ENCODE measurements around the gene CUTA. TPM values are rescaled to one million over a fixed set of nuclear protein-coding genes. Genes with fewer than 3 reads are reported as not detected.

Gene CUTA
- polyA plus RNA-seq, 1 of the 3 experiments (the other 2 are of a cell fraction), result 444 TPM

GRCh38 chr6:33373960-33374910, 43.7 kb downstream of the CUTA start:
- WGBS (ENCODE audit: low lambda C conversion rate), result 80% methylated on average over 8 of the region's 8 CpGs
- Histone ChIP-seq H3K79me2 (ENCODE audit: insufficient read depth) (no peaks in the 10 kb centered on the region), H3F3A (replicated peaks; ENCODE audit: insufficient read depth) (no peaks in the 10 kb centered on the region), H3K36me3 (replicated peaks in 1 of 2; ENCODE audit: control insufficient read depth in 1 of 2, insufficient read depth in 2 of 2, low read length in 1 of 2) (no peaks in the 10 kb centered on the region), H3K27ac (ENCODE audit: low read depth in 2 of 2, low read length in 1 of 2) (peak overlapping the region in 1 of 2 experiments; percentile 35; a peak in 1 of 4 replicates), H4K20me1 (ENCODE audit: insufficient read depth) (no peaks in the 10 kb centered on the region), H3K4me2 (no peak overlapping the region), H2AFZ (ENCODE audit: low read depth) (no peak overlapping the region), H3K9ac (no peak overlapping the region), H3K4me1 (ENCODE audit: control insufficient read depth in 1 of 2, insufficient read depth in 2 of 2, low read depth in 1 of 2, low read length in 1 of 2) (peaks cover 8 to 10% of the 10 kb centered on the region in 2 experiments; a peak in 2 of 4 replicates), H3K9me3 (no peaks in the 10 kb centered on the region), H3K4me3 (ENCODE audit: low read depth in 2 of 2, low read length in 1 of 2) (no peak overlapping the region), H3K27me3 (ENCODE audit: insufficient read depth) (no peaks in the 10 kb centered on the region), H3K9me2 (no peaks in the 10 kb centered on the region)
- TF ChIP-seq SMC3 (IDR thresholded peaks at IDR 0.05; ENCODE audit: low read depth, low read length) (no peak), RCOR1 (IDR thresholded peaks at IDR 0.05; ENCODE audit: low read length) (no peak), RXRA (IDR thresholded peaks at IDR 0.05; ENCODE audit: borderline replicate concordance, low read depth) (no peak), PBX3 (IDR thresholded peaks at IDR 0.05) (no peak)
- POLR2A ChIA-PET, result interaction anchor here (0.6 to 0.9 kb wide), 2 partner anchors 51 to 403 kb away, joined by 3 read pairs; no protein-coding TSS in a partner anchor
- CTCF ChIA-PET, result interaction anchor here (0.7 to 1.5 kb wide), 8 partner anchors 9 to 55 kb away, joined by 3 to 6 read pairs (median 3); partner anchors contain the start of gene KIFC1
- no peak for DNase-seq

- H3K27ac ChIP-seq (ENCODE audit: low read depth in 2 of 2, low read length in 1 of 2), result no peak overlapping the region
- H3K4me2 ChIP-seq, result no peak overlapping the region
- H3K9me3 ChIP-seq, result no peaks in the 10 kb centered on the region
- no peaks in the 10 kb centered on the region for H3K79me2 ChIP-seq (ENCODE audit: insufficient read depth)
- no peak overlapping the region for H2AFZ ChIP-seq (ENCODE audit: low read depth)
- DNase-seq, result no peak
- no peak overlapping the region for H3K4me3 ChIP-seq (ENCODE audit: low read depth in 2 of 2, low read length in 1 of 2)
- H4K20me1 ChIP-seq (ENCODE audit: insufficient read depth), result no peaks in the 10 kb centered on the region
- peaks cover 8 to 10% of the 10 kb centered on the region in 2 experiments; a peak in 2 of 4 replicates for H3K4me1 ChIP-seq (ENCODE audit: control insufficient read depth in 1 of 2, insufficient read depth in 2 of 2, low read depth in 1 of 2, low read length in 1 of 2)
- no peaks in the 10 kb centered on the region for H3K27me3 ChIP-seq (ENCODE audit: insufficient read depth)
- no peaks in the 10 kb centered on the region for H3K9me2 ChIP-seq
- ChIA-PET POLR2A (no interaction called here), CTCF (no interaction called here)
- 45% methylated on average over 5 of the region's 5 CpGs for WGBS (ENCODE audit: low lambda C conversion rate)
- TF ChIP-seq USF2 (IDR thresholded peaks at IDR 0.05; ENCODE audit: borderline replicate concordance, low read depth, low read length), result no peak
- TF ChIP-seq FOSL2 (IDR thresholded peaks at IDR 0.05; ENCODE audit: borderline replicate concordance, low read depth), result no peak
- no peak for TF ChIP-seq CHD2 (IDR thresholded peaks at IDR 0.05; ENCODE audit: low read length, partially characterized antibody)
- no peak for TF ChIP-seq PBX3 (IDR thresholded peaks at IDR 0.05)
- TF ChIP-seq, protein P1, sequence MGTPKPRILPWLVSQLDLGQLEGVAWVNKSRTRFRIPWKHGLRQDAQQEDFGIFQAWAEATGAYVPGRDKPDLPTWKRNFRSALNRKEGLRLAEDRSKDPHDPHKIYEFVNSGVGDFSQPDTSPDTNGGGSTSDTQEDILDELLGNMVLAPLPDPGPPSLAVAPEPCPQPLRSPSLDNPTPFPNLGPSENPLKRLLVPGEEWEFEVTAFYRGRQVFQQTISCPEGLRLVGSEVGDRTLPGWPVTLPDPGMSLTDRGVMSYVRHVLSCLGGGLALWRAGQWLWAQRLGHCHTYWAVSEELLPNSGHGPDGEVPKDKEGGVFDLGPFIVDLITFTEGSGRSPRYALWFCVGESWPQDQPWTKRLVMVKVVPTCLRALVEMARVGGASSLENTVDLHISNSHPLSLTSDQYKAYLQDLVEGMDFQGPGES (IDR thresholded peaks at IDR 0.05; ENCODE audit: low read depth, low read length), result no peak
- no peak for TF ChIP-seq MXI1 (IDR thresholded peaks at IDR 0.05; ENCODE audit: low read depth, low read length)
- TF ChIP-seq EZH2phosphoT487 (IDR thresholded peaks at IDR 0.05; ENCODE audit: borderline replicate concordance, low read depth), result no peak
- TF ChIP-seq, protein P2, sequence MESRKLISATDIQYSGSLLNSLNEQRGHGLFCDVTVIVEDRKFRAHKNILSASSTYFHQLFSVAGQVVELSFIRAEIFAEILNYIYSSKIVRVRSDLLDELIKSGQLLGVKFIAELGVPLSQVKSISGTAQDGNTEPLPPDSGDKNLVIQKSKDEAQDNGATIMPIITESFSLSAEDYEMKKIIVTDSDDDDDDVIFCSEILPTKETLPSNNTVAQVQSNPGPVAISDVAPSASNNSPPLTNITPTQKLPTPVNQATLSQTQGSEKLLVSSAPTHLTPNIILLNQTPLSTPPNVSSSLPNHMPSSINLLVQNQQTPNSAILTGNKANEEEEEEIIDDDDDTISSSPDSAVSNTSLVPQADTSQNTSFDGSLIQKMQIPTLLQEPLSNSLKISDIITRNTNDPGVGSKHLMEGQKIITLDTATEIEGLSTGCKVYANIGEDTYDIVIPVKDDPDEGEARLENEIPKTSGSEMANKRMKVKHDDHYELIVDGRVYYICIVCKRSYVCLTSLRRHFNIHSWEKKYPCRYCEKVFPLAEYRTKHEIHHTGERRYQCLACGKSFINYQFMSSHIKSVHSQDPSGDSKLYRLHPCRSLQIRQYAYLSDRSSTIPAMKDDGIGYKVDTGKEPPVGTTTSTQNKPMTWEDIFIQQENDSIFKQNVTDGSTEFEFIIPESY (IDR thresholded peaks at IDR 0.05; ENCODE audit: borderline replicate concordance, low read depth), result no peak
- no peak for TF ChIP-seq RFX5 (IDR thresholded peaks at IDR 0.05; ENCODE audit: low read length)
- no peak for TF ChIP-seq SMC3 (IDR thresholded peaks at IDR 0.05; ENCODE audit: low read depth, low read length)
- no peaks in the 10 kb centered on the region for H3F3A ChIP-seq (replicated peaks; ENCODE audit: insufficient read depth)
- H3K36me3 ChIP-seq (replicated peaks in 1 of 2; ENCODE audit: control insufficient read depth in 1 of 2, insufficient read depth in 2 of 2, low read length in 1 of 2), result no peaks in the 10 kb centered on the region
- no peak overlapping the region for H3K9ac ChIP-seq
These were observed 45.3 kb downstream of the CUTA start for GRCh38 chr6:33372526-33373123.

All from SK-N-SH (cell line).